Measurements from ENCODE around the gene PHKA1.
"Not testable (repeated sequence)": the region's sequence is repeated elsewhere in the genome, so short reads cannot be mapped to it uniquely, and the experiment has no call there.

DNA sequence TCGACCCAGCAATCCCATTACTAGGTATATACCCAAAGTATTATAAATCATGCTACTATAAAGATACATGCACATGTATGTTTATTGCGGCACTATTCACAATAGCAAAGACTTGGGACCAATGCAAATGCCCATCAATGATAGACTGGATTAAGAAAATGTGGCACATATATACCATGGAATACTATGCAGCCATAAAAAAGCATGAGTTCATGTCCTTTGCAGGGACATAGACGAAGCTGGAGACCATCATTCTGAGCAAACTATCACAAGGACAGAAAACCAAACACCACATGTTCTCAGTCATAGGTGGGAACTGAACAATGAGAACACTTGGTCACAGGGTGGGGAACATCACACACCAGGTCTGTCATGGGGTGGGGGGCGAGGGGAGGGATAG, 123.1 kb downstream of the PHKA1 start:
- TF ChIP-seq, protein P1, sequence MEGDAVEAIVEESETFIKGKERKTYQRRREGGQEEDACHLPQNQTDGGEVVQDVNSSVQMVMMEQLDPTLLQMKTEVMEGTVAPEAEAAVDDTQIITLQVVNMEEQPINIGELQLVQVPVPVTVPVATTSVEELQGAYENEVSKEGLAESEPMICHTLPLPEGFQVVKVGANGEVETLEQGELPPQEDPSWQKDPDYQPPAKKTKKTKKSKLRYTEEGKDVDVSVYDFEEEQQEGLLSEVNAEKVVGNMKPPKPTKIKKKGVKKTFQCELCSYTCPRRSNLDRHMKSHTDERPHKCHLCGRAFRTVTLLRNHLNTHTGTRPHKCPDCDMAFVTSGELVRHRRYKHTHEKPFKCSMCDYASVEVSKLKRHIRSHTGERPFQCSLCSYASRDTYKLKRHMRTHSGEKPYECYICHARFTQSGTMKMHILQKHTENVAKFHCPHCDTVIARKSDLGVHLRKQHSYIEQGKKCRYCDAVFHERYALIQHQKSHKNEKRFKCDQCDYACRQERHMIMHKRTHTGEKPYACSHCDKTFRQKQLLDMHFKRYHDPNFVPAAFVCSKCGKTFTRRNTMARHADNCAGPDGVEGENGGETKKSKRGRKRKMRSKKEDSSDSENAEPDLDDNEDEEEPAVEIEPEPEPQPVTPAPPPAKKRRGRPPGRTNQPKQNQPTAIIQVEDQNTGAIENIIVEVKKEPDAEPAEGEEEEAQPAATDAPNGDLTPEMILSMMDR (IDR thresholded peaks at IDR 0.05), result not testable (repeated sequence)
- not testable (repeated sequence) for TF ChIP-seq ZFX (IDR thresholded peaks at IDR 0.05; ENCODE audit: borderline replicate concordance)
